NCI-H146 (cell line): ENCODE data around the gene A3GALT2.

Source experiments
- DNase-seq: peaks from one replicate; lab custom pipeline; 2025; lab: John Stamatoyannopoulos, UW

A3GALT2 gene

GRCh38 chr1:33272509-33272908 lies 48.4 kb downstream of the A3GALT2 start:
- no peak for DNase-seq

- no peak for DNase-seq
Observed at GRCh38 chr1:33271666-33272505, 49.0 kb downstream of the A3GALT2 start.

- no peak for DNase-seq
Observed at GRCh38 chr1:33270808-33271465, 50.0 kb downstream of the A3GALT2 start.

GRCh38 chr1:33270379-33270778 lies 50.5 kb downstream of the A3GALT2 start:
- DNase-seq, result no peak

GRCh38 chr1:33269621-33270020 lies 51.3 kb downstream of the A3GALT2 start:
- no peak for DNase-seq

GRCh38 chr1:33268927-33269610 lies 51.8 kb downstream of the A3GALT2 start:
- no peak for DNase-seq

- DNase-seq, result no peak
Observed at GRCh38 chr1:33268457-33268856, 52.4 kb downstream of the A3GALT2 start.

GRCh38 chr1:33267468-33268205 lies 53.3 kb downstream of the A3GALT2 start:
- no peak for DNase-seq

- DNase-seq, result no peak
Observed at GRCh38 chr1:33266766-33267165, 54.1 kb downstream of the A3GALT2 start.

- DNase-seq, result no peak
Observed at GRCh38 chr1:33265780-33266605, 54.9 kb downstream of the A3GALT2 start.

- DNase-seq, result no peak
Observed at GRCh38 chr1:33263890-33264504, 56.9 kb downstream of the A3GALT2 start.

- no peak for DNase-seq
Observed at GRCh38 chr1:33261344-33261743, 59.6 kb downstream of the A3GALT2 start.

- DNase-seq, result peak; percentile 67
Observed at GRCh38 chr1:33260439-33260838, 60.5 kb downstream of the A3GALT2 start.

GRCh38 chr1:33259879-33260278 lies 61.0 kb downstream of the A3GALT2 start:
- DNase-seq, result no peak

GRCh38 chr1:33258788-33259274 lies 62.1 kb downstream of the A3GALT2 start:
- DNase-seq, result no peak

- no peak for DNase-seq
Observed at GRCh38 chr1:33257772-33258712, 62.9 kb downstream of the A3GALT2 start.

- DNase-seq, result no peak
Observed at GRCh38 chr1:33257207-33257771, 63.6 kb downstream of the A3GALT2 start.
